K562 treated with DMSO at 1 percent for 4 hours (cell line): Measurements from ENCODE around the gene HNRNPCL1. TPM values are rescaled to one million over a fixed set of nuclear protein-coding genes. Genes with fewer than 3 reads are reported as not detected.

Experiments
- total RNA-seq: library from RNA; unstranded; fragments of 300-600 nt; gene quantifications from 2 replicates; pipeline ENCODE4 v1.2.3, GENCODE V29; 2022; ENCODE audit not compliant: insufficient read depth

HNRNPCL1 gene
- total RNA-seq: not detected in 2 replicates

GRCh38 chr1:12848620-12849019, at the start of gene HNRNPCL1:
HNRNPCL1 (minus strand) TSS chr1:12848720; CDS start chr1:12848289, 431 bp downstream.

GRCh38 chr1:12898170-12898569, 49.6 kb upstream of the HNRNPCL1 start, which contains the start of gene PRAMEF10:
PRAMEF10 (minus strand) TSS chr1:12898270; CDS start chr1:12895847, 2,423 bp downstream.

GRCh38 chr1:12886101-12886500, 37.6 kb upstream of the HNRNPCL1 start, which contains the start of gene PRAMEF4:
PRAMEF4 (minus strand) TSS chr1:12886201; CDS start chr1:12883394, 2,807 bp downstream.

GRCh38 chr1:12856786-12857185, 8.3 kb upstream of the HNRNPCL1 start, which contains the start of gene PRAMEF2:
PRAMEF2 (plus strand) TSS chr1:12857086; CDS start chr1:12859010, 1,924 bp downstream.

GRCh38 chr1:12831310-12831709, 17.2 kb downstream of the HNRNPCL1 start, which contains the start of gene PRAMEF11:
PRAMEF11 (minus strand) TSS chr1:12831410; CDS start chr1:12828789, 2,621 bp downstream.

Other genes with a start within 250 kb of the HNRNPCL1 start
- 17.5 and 18.5 TPM in 2 replicates for gene DHRS3, start 230.5 kb downstream of the HNRNPCL1 start, total RNA-seq
- gene AADACL4, start 204.6 kb downstream of the HNRNPCL1 start, total RNA-seq: not detected in 2 replicates
- gene AADACL3, start 132.6 kb downstream of the HNRNPCL1 start, total RNA-seq: not detected in 2 replicates
- gene CFAP107, start 102.5 kb downstream of the HNRNPCL1 start, total RNA-seq: 0.21 and 0.44 TPM in 2 replicates
- not detected in 2 replicates for gene PRAMEF12, start 75.0 kb downstream of the HNRNPCL1 start, total RNA-seq
- not detected in 2 replicates for gene PRAMEF1, start 57.3 kb downstream of the HNRNPCL1 start, total RNA-seq
- not detected in 2 replicates for gene PRAMEF11, start 17.3 kb downstream of the HNRNPCL1 start, total RNA-seq
- gene PRAMEF2, start 8.4 kb upstream of the HNRNPCL1 start, total RNA-seq: not detected in 2 replicates
- not detected in 2 replicates for gene PRAMEF4, start 37.5 kb upstream of the HNRNPCL1 start, total RNA-seq
- gene PRAMEF10, start 49.5 kb upstream of the HNRNPCL1 start, total RNA-seq: not detected in 2 replicates
- not detected in 2 replicates for gene PRAMEF7, start 67.9 kb upstream of the HNRNPCL1 start, total RNA-seq
- not detected in 2 replicates for gene PRAMEF6, start 98.9 kb upstream of the HNRNPCL1 start, total RNA-seq
- gene PRAMEF27, start 207.9 kb upstream of the HNRNPCL1 start, total RNA-seq: not detected in 2 replicates
- not detected in 2 replicates for gene HNRNPCL3, start 212.0 kb upstream of the HNRNPCL1 start, total RNA-seq
- gene PRAMEF25, start 222.1 kb upstream of the HNRNPCL1 start, total RNA-seq: not detected in 2 replicates